ENCODE results near the gene SMAD9.

The SMAD9 gene

GRCh38 chr13:36919833-36920615 lies at the start of gene SMAD9:
Gene SMAD9, minus strand, starts transcription at chr13:36920238. Its CDS starts 40,549 bp downstream, at chr13:36879689.
- DNase-seq (ENCODE audit: low read depth), result no peak

GRCh38 chr13:36966404-36966803 lies 46.4 kb upstream of the SMAD9 start:
- no peak for DNase-seq (ENCODE audit: low read depth)

GRCh38 chr13:36965767-36966166 lies 45.7 kb upstream of the SMAD9 start:
- no peak for DNase-seq (ENCODE audit: low read depth)

GRCh38 chr13:36959456-36960116 lies 39.5 kb upstream of the SMAD9 start:
- no peak for DNase-seq (ENCODE audit: low read depth)

- no peak for DNase-seq (ENCODE audit: low read depth)
These were observed 34.5 kb upstream of the SMAD9 start for GRCh38 chr13:36954542-36954941.

GRCh38 chr13:36950920-36951319 lies 30.9 kb upstream of the SMAD9 start:
- DNase-seq (ENCODE audit: low read depth), result no peak

- DNase-seq (ENCODE audit: low read depth), result no peak
These were observed 30.3 kb upstream of the SMAD9 start for GRCh38 chr13:36950330-36950729.

GRCh38 chr13:36945078-36945477 lies 25.0 kb upstream of the SMAD9 start:
- no peak for DNase-seq (ENCODE audit: low read depth)

- no peak for DNase-seq (ENCODE audit: low read depth)
These were observed 5.6 kb upstream of the SMAD9 start for GRCh38 chr13:36925603-36926002.

- DNase-seq (ENCODE audit: low read depth), result no peak
These were observed 4.0 kb upstream of the SMAD9 start for GRCh38 chr13:36924001-36924400.

- no peak for DNase-seq (ENCODE audit: low read depth)
These were observed 1.7 kb upstream of the SMAD9 start for GRCh38 chr13:36921631-36922301.

GRCh38 chr13:36920616-36921185 lies 663 bp upstream of the SMAD9 start:
- DNase-seq (ENCODE audit: low read depth), result no peak

- DNase-seq (ENCODE audit: low read depth), result no peak
These were observed 736 bp downstream of the SMAD9 start for GRCh38 chr13:36919171-36919832.

GRCh38 chr13:36918246-36919131 lies 1.5 kb downstream of the SMAD9 start:
- no peak for DNase-seq (ENCODE audit: low read depth)

GRCh38 chr13:36917311-36917710 lies 2.7 kb downstream of the SMAD9 start:
- no peak for DNase-seq (ENCODE audit: low read depth)

- DNase-seq (ENCODE audit: low read depth), result no peak
These were observed 4.0 kb downstream of the SMAD9 start for GRCh38 chr13:36915896-36916640.

GRCh38 chr13:36915106-36915505 lies 4.9 kb downstream of the SMAD9 start:
- no peak for DNase-seq (ENCODE audit: low read depth)

- no peak for DNase-seq (ENCODE audit: low read depth)
These were observed 5.4 kb downstream of the SMAD9 start for GRCh38 chr13:36914648-36915047.

- DNase-seq (ENCODE audit: low read depth), result no peak
These were observed 6.6 kb downstream of the SMAD9 start for GRCh38 chr13:36913463-36913862.

GRCh38 chr13:36912973-36913372 lies 7.1 kb downstream of the SMAD9 start:
- DNase-seq (ENCODE audit: low read depth), result no peak

Data from stimulated activated CD8-positive, alpha-beta memory T cell treated with anti-CD3 and anti-CD28 coated beads, Interleukin-12 subunit alpha, Interleukin-12 subunit beta, amount 100 ng/mL, for 1 hour (primary cell).